HG02981 (cell line): ENCODE data around the gene PPP1R12A.
"Not testable (repeated sequence)": the region's sequence is repeated elsewhere in the genome, so short reads cannot be mapped to it uniquely, and the experiment has no call there.

ENCODE experiments used
- ATAC-seq: cut with Tn5 transposase; IDR thresholded peaks from one replicate; pipeline ENCODE4 v1.9.1; 2021; ENCODE audit warnings: mild to moderate bottlenecking, moderate library complexity; ENCODE audit not compliant: unreplicated experiment

The PPP1R12A gene

DNA sequence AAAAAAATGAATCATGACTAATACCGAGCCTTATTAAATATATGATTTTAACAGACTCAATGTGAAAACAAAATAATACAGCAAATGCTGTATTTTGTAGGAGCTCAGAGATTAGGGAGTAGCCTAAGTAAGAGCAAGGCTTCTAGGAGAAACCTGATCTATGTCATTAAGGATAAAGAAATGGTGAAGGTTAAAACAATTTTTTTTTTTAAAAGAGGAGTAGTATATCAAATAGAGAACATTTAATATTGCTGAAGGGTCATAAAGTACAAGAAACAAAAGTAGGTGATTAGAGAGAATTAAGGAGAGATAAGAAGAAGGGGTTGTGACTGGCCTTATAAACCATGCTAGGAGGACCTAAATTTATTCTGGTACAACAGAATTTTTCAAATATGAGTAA is 39.1 kb downstream of the PPP1R12A start:
- no peak for ATAC-seq

- ATAC-seq, result no peak
Measured at GRCh38 chr12:79895071-79895470, 39.8 kb downstream of the PPP1R12A start.

GRCh38 chr12:79891506-79892162 is 43.3 kb downstream of the PPP1R12A start:
- no peak for ATAC-seq

DNA sequence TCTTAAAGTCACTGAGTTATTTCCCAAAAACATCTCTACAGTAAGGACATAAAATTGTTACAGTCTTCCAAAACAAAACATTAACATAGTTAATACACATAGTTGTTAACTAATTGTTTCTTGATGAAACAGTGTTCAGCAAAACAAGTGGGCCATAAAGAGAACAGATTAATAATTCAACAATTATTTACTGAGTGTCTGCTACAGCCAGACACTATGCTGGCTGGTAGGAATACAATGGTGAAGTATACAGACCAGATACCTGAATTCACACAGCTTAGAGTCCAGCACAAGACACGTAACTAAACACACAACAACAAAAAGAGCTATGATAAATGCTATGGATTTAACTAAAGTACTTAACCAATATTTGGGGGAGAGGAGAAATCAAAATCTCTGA is 47.0 kb downstream of the PPP1R12A start:
- no peak for ATAC-seq

DNA sequence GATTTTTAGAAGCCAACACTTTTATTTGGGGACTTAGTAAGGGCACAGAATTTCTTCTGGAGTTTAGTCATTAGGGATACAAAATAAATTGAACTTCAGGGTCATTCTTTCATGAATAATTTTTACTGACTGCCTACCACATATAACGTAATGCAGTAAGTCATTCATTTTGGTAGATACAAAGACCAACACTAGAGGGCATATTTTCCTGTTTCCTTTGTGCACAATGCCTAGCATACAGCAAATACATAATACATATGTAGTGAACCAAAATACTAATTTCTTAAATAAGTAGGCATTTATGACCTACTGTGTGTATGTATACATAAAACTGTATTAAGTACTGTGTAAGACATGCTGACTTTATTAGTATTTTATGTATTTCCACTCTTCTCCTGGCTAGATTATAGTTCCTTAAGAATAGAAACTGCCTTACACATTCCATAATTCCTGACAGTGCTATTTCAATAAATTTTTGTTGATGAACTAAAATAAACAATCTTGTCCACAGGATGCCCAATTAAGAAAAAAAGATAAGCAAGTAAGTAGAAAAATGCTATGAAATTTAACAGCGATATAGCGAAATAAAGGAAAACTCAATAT is 47.9 kb downstream of the PPP1R12A start:
- peak; percentile 52 for ATAC-seq

- no peak for ATAC-seq
Measured at GRCh38 chr12:79885911-79886490, 48.9 kb downstream of the PPP1R12A start.

DNA sequence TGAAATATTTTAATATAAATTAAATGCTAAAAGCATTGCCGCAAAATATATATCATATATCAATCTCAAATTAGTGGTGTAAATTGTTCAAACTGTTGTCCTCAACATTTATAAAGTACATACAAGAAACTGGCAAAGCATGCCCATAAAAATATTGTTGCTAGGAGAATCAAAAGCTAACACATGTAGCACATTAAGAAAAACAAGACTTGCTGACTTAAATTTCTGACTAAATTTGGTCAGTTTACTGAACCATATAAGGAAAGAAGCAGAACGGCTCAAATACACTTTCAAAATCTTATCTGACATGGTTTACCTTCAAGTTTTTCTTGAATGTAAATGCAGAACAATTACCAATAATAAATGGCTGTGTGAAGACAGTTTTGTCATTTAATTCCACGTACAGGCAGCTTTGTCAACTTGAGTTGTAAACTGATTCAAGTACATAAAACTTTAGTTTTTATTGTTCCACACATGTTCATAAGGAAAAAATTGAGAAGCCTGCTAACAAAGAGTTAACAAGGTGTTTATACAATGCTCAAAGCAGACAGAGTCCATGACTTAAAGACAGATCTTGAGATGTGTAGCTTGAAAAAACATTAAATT is 50.4 kb downstream of the PPP1R12A start:
- ATAC-seq, result no peak

GRCh38 chr12:79883216-79883615 is 51.7 kb downstream of the PPP1R12A start:
- no peak for ATAC-seq

DNA sequence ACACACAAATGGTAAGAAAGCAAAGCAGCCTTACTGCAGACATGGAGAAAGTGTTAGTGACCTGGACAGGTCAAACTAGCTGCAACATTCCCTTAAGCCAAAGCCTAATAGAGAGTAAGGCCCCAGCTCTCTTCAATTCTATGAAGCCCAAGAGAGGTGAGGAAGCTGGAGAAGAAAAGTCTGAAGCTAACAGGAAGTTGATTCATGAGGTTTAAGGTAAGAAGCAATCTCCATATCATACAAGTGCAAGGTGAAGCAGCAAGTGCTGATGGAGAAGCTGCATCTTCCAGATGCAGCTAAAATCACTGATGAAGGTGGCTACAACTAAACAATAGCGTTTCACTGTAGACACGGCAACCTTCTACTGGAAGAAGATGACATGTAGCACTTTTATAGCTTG is 53.5 kb downstream of the PPP1R12A start:
- no peak for ATAC-seq

- not testable (repeated sequence) for ATAC-seq
Measured at GRCh38 chr12:79878506-79878905, 56.4 kb downstream of the PPP1R12A start.

GRCh38 chr12:79877246-79877645 is 57.7 kb downstream of the PPP1R12A start:
- ATAC-seq, result no peak

GRCh38 chr12:79874665-79875064 is 60.2 kb downstream of the PPP1R12A start:
- no peak for ATAC-seq

DNA sequence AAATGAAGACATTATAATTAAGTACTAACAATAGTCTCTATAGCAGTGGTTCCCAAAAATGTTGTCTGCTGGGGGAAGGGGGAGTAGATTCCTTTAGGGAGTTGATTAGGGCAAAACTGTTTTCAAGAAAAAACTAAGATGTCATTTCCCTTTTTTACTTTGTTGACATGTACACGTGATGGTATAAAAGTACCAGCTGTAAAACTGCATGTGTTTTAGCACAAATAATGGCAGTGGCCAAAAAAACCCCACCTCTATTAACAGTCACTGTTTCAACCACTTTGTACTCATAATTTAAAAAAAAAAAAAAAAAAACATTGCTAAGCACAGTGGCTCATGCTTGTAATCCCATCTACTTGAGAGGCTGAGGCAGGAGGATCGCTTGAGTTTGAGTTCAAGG is 61.7 kb downstream of the PPP1R12A start:
- ATAC-seq, result peak; percentile 63

DNA sequence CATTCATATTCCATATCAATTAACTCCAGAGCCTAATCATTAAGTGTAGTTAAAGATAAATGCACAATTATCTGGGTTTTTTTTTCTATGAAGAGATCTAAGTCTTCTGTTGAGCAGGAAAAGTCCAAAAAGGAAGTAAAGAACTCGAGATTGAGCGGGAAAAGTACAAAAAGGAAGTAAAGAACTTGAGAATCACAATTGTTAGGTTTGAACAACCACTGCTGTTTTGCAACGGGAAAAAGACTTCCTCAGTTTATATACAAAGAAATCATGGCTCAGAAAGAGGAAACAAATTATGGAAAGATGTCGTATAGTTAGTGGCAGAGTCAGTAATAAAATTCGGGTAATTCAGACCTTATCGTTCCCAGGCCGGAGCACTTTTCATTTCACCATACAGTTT is 63.3 kb downstream of the PPP1R12A start:
- no peak for ATAC-seq

DNA sequence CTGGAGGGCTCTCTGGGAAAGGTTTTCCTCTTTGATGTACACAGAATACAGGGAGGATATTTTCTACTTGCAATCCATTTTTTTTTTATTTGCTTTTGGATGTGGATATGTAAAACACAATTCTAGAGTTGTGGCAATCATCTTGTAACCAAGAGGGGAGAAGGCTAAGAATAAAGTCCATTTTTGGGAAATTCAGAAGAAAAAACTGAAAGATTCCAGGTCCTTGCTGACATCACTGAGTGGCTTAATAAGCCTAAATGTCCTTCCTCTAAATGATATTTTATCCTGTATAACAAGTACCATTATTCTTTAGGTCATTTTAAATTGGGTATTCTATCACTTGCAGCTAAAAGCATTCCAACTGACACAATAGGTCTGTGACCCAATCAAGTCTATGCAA is 64.0 kb downstream of the PPP1R12A start:
- no peak for ATAC-seq

DNA sequence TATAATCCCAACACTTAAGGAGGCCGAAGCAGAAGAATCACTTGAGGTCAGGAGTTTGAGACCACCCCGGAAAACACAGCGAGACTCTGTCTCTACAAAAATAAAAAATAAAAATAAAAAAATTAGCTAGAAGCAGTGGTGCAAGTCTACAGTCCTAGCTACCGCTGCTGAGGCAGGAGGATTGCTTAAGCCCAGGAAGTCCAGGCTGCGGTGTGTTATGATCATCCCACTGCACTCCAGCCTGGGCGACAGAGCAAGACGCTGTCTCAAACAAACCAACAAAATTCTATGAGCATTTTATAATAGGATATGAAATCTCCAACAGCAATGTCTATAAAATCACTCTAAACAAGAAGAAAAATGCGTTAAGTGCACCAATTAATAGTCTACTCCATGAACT is 75.3 kb downstream of the PPP1R12A start:
- no peak for ATAC-seq

DNA sequence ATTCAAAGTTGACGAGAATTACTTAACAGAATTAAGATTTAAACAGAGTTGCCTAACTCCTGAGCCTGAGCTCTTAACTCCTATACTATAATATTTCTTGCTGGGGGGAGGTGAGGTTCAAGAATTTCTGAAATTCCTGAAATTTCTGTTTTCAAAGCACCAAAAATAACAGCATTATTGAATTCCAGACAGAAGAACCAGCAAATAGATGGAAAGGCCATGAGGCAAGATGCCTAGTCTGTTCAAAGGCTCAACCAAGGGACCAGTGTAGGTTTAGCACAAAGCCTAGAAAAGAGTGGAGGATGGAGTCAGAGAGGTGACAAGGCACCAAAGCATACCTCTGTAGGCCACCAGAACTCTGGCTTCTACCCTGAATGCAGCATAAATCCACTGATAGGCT is 76.4 kb downstream of the PPP1R12A start:
- ATAC-seq, result no peak

- ATAC-seq, result no peak
Measured at GRCh38 chr12:79857675-79858074, 77.2 kb downstream of the PPP1R12A start.

- ATAC-seq, result no peak
Measured at GRCh38 chr12:79850610-79851299, 84.1 kb downstream of the PPP1R12A start.

- ATAC-seq, result no peak
Measured at GRCh38 chr12:79848339-79848738, 86.6 kb downstream of the PPP1R12A start.

- ATAC-seq, result no peak
Measured at GRCh38 chr12:79847417-79847816, 87.5 kb downstream of the PPP1R12A start.

- no peak for ATAC-seq
Measured at GRCh38 chr12:79844693-79845092, 90.2 kb downstream of the PPP1R12A start.
